ENCODE measurements around the gene TMEM114. TPM values are rescaled to one million over a fixed set of nuclear protein-coding genes. Genes with fewer than 3 reads are reported as not detected.

TMEM114 gene
- total RNA-seq, 1 experiment from 2014 or later = not detected

GRCh38 chr16:8625491-8626087, 35.3 kb upstream of the TMEM114 start:
- ChIA-PET RAD21 (ENCODE audit: low non-redundant PET in 1 of 2, low total read pairs in 2 of 2, uncharacterized antibody in 2 of 2, unreplicated experiment in 2 of 2) (no interaction called here), POLR2A (no interaction called here), CTCF (no interaction called here)
- Histone ChIP-seq H3K79me2 (ENCODE audit: insufficient read depth, low read length) (peaks cover 49% of the 10 kb centered on the region), H3K9me2 (ENCODE audit: insufficient read depth) (no peaks in the 10 kb centered on the region), H3K4me1 (ENCODE audit: control insufficient read depth in 1 of 2, insufficient read depth in 2 of 2, low read length in 2 of 2) (peaks cover 7 to 17% of the 10 kb centered on the region in 2 experiments; a peak in 3 of 4 replicates), H3K27me3 (ENCODE audit: insufficient read depth, low read length) (no peaks in the 10 kb centered on the region), H3K4me2 (ENCODE audit: low read length) (no peak overlapping the region), H3K36me3 (ENCODE audit: control insufficient read depth in 1 of 2, insufficient read depth in 2 of 2, low read length in 2 of 2) (peaks cover 36 to 40% of the 10 kb centered on the region in 2 experiments; a peak in 3 of 4 replicates), H3K27ac (ENCODE audit: low read depth, low read length) (no peak overlapping the region), H4K20me1 (ENCODE audit: insufficient read depth) (no peaks in the 10 kb centered on the region), H3K9ac (ENCODE audit: low read length) (no peak overlapping the region), H3K9me3 (ENCODE audit: control insufficient read depth in 1 of 2, insufficient read depth in 1 of 2, low read depth in 1 of 2, low read length in 2 of 2) (no peaks in the 10 kb centered on the region), H3K4me3 (replicated peaks in 1 of 2; ENCODE audit: low read depth in 1 of 2, low read length in 2 of 2) (no peak overlapping the region), H2AFZ (ENCODE audit: low read depth, low read length, poor library complexity, severe bottlenecking) (no peak overlapping the region)
- intact Hi-C loops (cut with micrococcal nuclease) = no loop called here
- DNase-seq (ENCODE audit: low read depth, low spot score) = no peak
- no TSS peak for BruUV-seq (replicated peaks)
- no peak for ATAC-seq
- TF ChIP-seq REST (IDR thresholded peaks at IDR 0.05; ENCODE audit: low read depth) (no peak), EGR1 (IDR thresholded peaks at IDR 0.05; ENCODE audit: low read depth) (no peak), ZNF274 (IDR thresholded peaks at IDR 0.05; ENCODE audit: low read depth, low read length) (no peak), JUND (IDR thresholded peaks at IDR 0.05) (no peak), EZH2phosphoT487 (IDR thresholded peaks at IDR 0.05; ENCODE audit: borderline replicate concordance) (no peak), TCF7L2 (IDR thresholded peaks at IDR 0.05; ENCODE audit: borderline replicate concordance, extremely low read depth, insufficient read depth, insufficient read length) (no peak), EZH2 (IDR thresholded peaks at IDR 0.05) (no peak), ZFX (IDR thresholded peaks at IDR 0.05) (no peak), SRF (IDR thresholded peaks at IDR 0.05; ENCODE audit: low read depth) (no peak)
- TF ChIP-seq, protein P1, sequence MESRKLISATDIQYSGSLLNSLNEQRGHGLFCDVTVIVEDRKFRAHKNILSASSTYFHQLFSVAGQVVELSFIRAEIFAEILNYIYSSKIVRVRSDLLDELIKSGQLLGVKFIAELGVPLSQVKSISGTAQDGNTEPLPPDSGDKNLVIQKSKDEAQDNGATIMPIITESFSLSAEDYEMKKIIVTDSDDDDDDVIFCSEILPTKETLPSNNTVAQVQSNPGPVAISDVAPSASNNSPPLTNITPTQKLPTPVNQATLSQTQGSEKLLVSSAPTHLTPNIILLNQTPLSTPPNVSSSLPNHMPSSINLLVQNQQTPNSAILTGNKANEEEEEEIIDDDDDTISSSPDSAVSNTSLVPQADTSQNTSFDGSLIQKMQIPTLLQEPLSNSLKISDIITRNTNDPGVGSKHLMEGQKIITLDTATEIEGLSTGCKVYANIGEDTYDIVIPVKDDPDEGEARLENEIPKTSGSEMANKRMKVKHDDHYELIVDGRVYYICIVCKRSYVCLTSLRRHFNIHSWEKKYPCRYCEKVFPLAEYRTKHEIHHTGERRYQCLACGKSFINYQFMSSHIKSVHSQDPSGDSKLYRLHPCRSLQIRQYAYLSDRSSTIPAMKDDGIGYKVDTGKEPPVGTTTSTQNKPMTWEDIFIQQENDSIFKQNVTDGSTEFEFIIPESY (IDR thresholded peaks at IDR 0.05; ENCODE audit: extremely low read depth, insufficient replicate concordance, low read length) = no peak
- TF ChIP-seq, protein P2, sequence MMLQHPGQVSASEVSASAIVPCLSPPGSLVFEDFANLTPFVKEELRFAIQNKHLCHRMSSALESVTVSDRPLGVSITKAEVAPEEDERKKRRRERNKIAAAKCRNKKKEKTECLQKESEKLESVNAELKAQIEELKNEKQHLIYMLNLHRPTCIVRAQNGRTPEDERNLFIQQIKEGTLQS (IDR thresholded peaks at IDR 0.05) = no peak

Measured in HCT116 (cell line).